Stomach (tissue), 4 donors: Measurements from ENCODE around the gene ZNF18.

ENCODE experiments used
- EP300 ChIP-seq: sonication (generic); formaldehyde crosslinking; IDR thresholded peaks from one replicate; pipeline ENCODE4 v1.6.1; 2017; ENCODE audit warnings: antibody characterized with exemption
- POLR2A ChIP-seq, 4 donors: fragments of 450-650 bp; IDR thresholded peaks; one replicate each; pipeline ENCODE4 v1.6.1; 2016; ENCODE audit warnings: antibody characterized with exemption in 4 of 4, control low read depth in 2 of 4, mild to moderate bottlenecking in 1 of 4, moderate library complexity in 1 of 4
- POLR2AphosphoS5 ChIP-seq, 3 donors: sonication (generic); formaldehyde crosslinking; IDR thresholded peaks; one replicate each; pipeline ENCODE4 v1.6.1; 2016; ENCODE audit warnings: antibody characterized with exemption in 3 of 3
- TF ChIP-seq, protein P1 (sequence below), 7 experiments: fragments of 450-650 bp in 4 of 7; fragments of 200-600 bp in 3 of 7; sonication (generic) in 3 of 7; IDR thresholded peaks; one replicate each; pipeline ENCODE4 v1.5.1; 2016 to 2019; ENCODE audit warnings: antibody characterized with exemption in 7 of 7, control low read depth in 2 of 7, mild to moderate bottlenecking in 1 of 7

DNA sequence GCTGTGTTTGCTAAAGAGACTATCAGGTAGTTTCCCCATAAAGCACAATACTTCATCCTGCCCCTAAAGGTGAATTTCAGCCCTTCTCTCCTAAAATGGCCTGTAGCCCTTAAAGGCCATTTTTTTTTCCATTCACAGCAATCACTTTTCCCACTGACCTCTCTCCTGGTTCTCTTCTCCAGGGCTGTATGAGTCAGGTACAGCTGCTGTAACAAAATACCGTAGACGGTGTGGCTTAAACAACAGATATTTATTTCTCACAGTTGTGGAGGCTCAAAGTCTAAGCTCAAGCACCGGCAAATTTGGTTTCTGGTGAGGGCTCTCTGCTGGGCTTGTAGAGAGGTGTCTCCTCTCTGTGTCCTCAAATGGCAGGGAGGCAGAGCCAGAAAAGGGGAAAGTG, 44.7 kb downstream of the ZNF18 start:
- TF ChIP-seq, protein P1, sequence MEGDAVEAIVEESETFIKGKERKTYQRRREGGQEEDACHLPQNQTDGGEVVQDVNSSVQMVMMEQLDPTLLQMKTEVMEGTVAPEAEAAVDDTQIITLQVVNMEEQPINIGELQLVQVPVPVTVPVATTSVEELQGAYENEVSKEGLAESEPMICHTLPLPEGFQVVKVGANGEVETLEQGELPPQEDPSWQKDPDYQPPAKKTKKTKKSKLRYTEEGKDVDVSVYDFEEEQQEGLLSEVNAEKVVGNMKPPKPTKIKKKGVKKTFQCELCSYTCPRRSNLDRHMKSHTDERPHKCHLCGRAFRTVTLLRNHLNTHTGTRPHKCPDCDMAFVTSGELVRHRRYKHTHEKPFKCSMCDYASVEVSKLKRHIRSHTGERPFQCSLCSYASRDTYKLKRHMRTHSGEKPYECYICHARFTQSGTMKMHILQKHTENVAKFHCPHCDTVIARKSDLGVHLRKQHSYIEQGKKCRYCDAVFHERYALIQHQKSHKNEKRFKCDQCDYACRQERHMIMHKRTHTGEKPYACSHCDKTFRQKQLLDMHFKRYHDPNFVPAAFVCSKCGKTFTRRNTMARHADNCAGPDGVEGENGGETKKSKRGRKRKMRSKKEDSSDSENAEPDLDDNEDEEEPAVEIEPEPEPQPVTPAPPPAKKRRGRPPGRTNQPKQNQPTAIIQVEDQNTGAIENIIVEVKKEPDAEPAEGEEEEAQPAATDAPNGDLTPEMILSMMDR (IDR thresholded peaks at IDR 0.05) = no peak
- TF ChIP-seq POLR2A (IDR thresholded peaks at IDR 0.05) (no peak), POLR2AphosphoS5 (IDR thresholded peaks at IDR 0.05) (no peak), EP300 (no peak)
